GM12865 (cell line): ENCODE results near the gene MED27.

ENCODE experiments used
- DNase-seq: peaks from one replicate; pipeline ENCODE4 v3.0.0; 2010; ENCODE audit warnings: low read depth
- H3K4me3 ChIP-seq: 2 replicates; pipeline ENCODE4 v1.5.1; 2011; ENCODE audit warnings: mild to moderate bottlenecking, low read depth, low read length, control low read depth
- CTCF ChIP-seq: IDR thresholded peaks from 2 replicates; pipeline ENCODE4 v1.5.1; 2011; ENCODE audit warnings: low read length, control low read depth, low read depth, inconsistent platforms; ENCODE audit not compliant: insufficient read depth; ENCODE audit errors: missing control alignments

The MED27 gene

GRCh38 chr9:131869348-131869747, 210.3 kb downstream of the MED27 start:
- no peak for DNase-seq
- H3K4me3 ChIP-seq = no peak overlapping the region
- TF ChIP-seq CTCF = no peak

- no peak for TF ChIP-seq CTCF
- no peak for DNase-seq
- no peak overlapping the region for H3K4me3 ChIP-seq
These were observed 210.9 kb downstream of the MED27 start for GRCh38 chr9:131868766-131869165.

- TF ChIP-seq CTCF = no peak
- H3K4me3 ChIP-seq = no peak overlapping the region
- no peak for DNase-seq
These were observed 212.0 kb downstream of the MED27 start for GRCh38 chr9:131867611-131868192.

- no peak overlapping the region for H3K4me3 ChIP-seq
- no peak for TF ChIP-seq CTCF
- DNase-seq = no peak
These were observed 214.0 kb downstream of the MED27 start for GRCh38 chr9:131865446-131866195.

GRCh38 chr9:131864531-131864930, 215.1 kb downstream of the MED27 start:
- DNase-seq = no peak
- no peak overlapping the region for H3K4me3 ChIP-seq
- TF ChIP-seq CTCF = no peak

GRCh38 chr9:131863306-131863896, 216.3 kb downstream of the MED27 start:
- DNase-seq = no peak

More at GRCh38 chr9:131863306-131863896, 216.3 kb downstream of the MED27 start:
- H3K4me3 ChIP-seq = no peak overlapping the region
- no peak for TF ChIP-seq CTCF
